GM23248 (cell line): Measurements from ENCODE around the gene DUSP9. TPM values are rescaled to one million over a fixed set of nuclear protein-coding genes. Genes with fewer than 3 reads are reported as not detected.
A peak's percentile ranks its signal among the peaks of the same experiment; 100 is the strongest.

Experiments used
- DNase-seq: peaks from one replicate; pipeline ENCODE4 v3.0.0-alpha.2; 2015
- H2AFZ ChIP-seq: fragments of 200-600 bp; sonication (generic); 2 replicates; pipeline ENCODE4 v1.6.1; 2016; ENCODE audit warnings: antibody characterized with exemption
- H3F3A ChIP-seq: fragments of 200-600 bp; sonication (generic); 2 replicates; pipeline ENCODE4 v1.6.1; 2016; ENCODE audit warnings: mild to moderate bottlenecking, antibody characterized with exemption, mixed run types; ENCODE audit not compliant: insufficient read depth
- H3K27ac ChIP-seq: fragments of 200-600 bp; sonication (generic); 2 replicates; pipeline ENCODE4 v1.5.1; 2016; ENCODE audit warnings: mild to moderate bottlenecking
- H3K27me3 ChIP-seq: fragments of 200-600 bp; sonication (generic); replicated peaks from 2 replicates; pipeline ENCODE4 v1.6.1; 2016; ENCODE audit warnings: mild to moderate bottlenecking; ENCODE audit not compliant: insufficient read depth
- H3K36me3 ChIP-seq: fragments of 200-600 bp; sonication (generic); 2 replicates; pipeline ENCODE4 v1.6.1; 2016; ENCODE audit warnings: low read depth, mild to moderate bottlenecking
- H3K4me1 ChIP-seq: fragments of 200-600 bp; sonication (generic); 2 replicates; pipeline ENCODE4 v1.6.1; 2016; ENCODE audit warnings: mild to moderate bottlenecking; ENCODE audit not compliant: insufficient read depth
- H3K4me2 ChIP-seq: fragments of 200-600 bp; sonication (generic); one replicate; pipeline ENCODE4 v1.6.1; 2016; ENCODE audit warnings: mild to moderate bottlenecking; ENCODE audit not compliant: unreplicated experiment
- H3K4me3 ChIP-seq: fragments of 200-600 bp; sonication (generic); 2 replicates; pipeline ENCODE4 v1.5.1; 2016; ENCODE audit warnings: mild to moderate bottlenecking
- H3K79me2 ChIP-seq: fragments of 200-600 bp; sonication (generic); 2 replicates; pipeline ENCODE4 v1.6.1; 2016; ENCODE audit warnings: mild to moderate bottlenecking; ENCODE audit not compliant: insufficient read depth
- H3K9ac ChIP-seq: fragments of 200-600 bp; sonication (generic); 2 replicates; pipeline ENCODE4 v1.6.1; 2016; ENCODE audit warnings: mild to moderate bottlenecking
- H3K9me2 ChIP-seq: fragments of 200-600 bp; sonication (generic); 2 replicates; pipeline ENCODE4 v1.6.1; 2016; ENCODE audit warnings: mixed run types, mild to moderate bottlenecking, moderate library complexity; ENCODE audit not compliant: insufficient read depth
- H3K9me3 ChIP-seq: fragments of 200-600 bp; sonication (generic); one replicate; pipeline ENCODE4 v1.6.1; 2017; ENCODE audit warnings: low read depth
- H4K20me1 ChIP-seq: fragments of 200-600 bp; sonication (generic); 2 replicates; pipeline ENCODE4 v1.6.0; 2016; ENCODE audit not compliant: insufficient read depth
- EZH2 ChIP-seq: fragments of 200-600 bp; sonication (generic); IDR thresholded peaks from 2 replicates; pipeline ENCODE4 v1.6.1; 2018; ENCODE audit warnings: antibody characterized with exemption, mild to moderate bottlenecking; ENCODE audit not compliant: insufficient read depth, poor library complexity, severe bottlenecking
- EZH2phosphoT487 ChIP-seq: fragments of 200-600 bp; sonication (generic); IDR thresholded peaks from 2 replicates; pipeline ENCODE4 v1.6.1; 2018; ENCODE audit warnings: antibody characterized with exemption, moderate library complexity, mild to moderate bottlenecking, low read depth; ENCODE audit not compliant: insufficient read depth
- WGBS, 2 experiments: methylation state at CpG; one replicate each; pipeline ENCODE4 v1.1.6; 2015 to 2017; ENCODE audit warnings: low lambda C conversion rate in 2 of 2, low coverage in 1 of 2; ENCODE audit errors: missing lambda C conversion rate in 2 of 2; 5-methylcytosine and 5-hydroxymethylcytosine counted together
- in situ Hi-C: fragments of 300-500 bp; cut with MboI; formaldehyde crosslinking; loops from 2 replicates; pipeline ENCODE4 v1.15.0; 2020
- polyA plus RNA-seq: library from polyadenylated mRNA; unstranded; fragments of >200 nt; fragmentation: Nextera tagmentation; extraction: Ambion mirVana; gene quantifications from 2 replicates; pipeline ENCODE4 v1.2.1, GENCODE V29; 2016
- total RNA-seq: library from RNA; depleted of rRNA; stranded (reverse); fragments of >200 nt; shearing (Covaris generic); gene quantifications from 2 replicates; pipeline ENCODE4 v1.2.3, GENCODE V29; 2014

DUSP9 gene
- total and polyA plus RNA-seq, 2 experiments from 2014 or later = not detected

DNA sequence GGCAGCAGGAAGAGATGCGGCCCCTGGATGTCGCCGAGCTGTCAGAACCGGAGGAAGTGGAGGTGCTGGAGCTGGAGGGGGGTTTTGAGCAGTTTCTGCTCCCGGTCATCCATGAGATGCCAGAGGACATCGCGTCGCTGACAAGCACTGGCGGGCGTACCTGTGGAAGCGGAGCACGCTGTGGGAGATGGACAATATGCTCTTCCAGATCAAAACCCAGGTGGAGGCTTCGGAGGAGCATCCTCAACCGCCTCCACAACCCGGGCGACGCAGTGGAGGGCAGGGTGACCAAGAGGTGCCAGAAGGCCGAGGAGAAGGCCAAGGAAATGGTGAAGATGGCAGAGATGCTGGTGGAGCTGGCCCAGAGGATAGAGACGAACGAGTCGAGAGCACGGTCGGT, 40.5 kb upstream of the DUSP9 start:
- Histone ChIP-seq H4K20me1 (no peaks in the 10 kb centered on the region), H3K27ac (no peak overlapping the region), H2AFZ (no peak overlapping the region)

GRCh38 chrX:153608376-153608775, 38.6 kb upstream of the DUSP9 start:
- in situ Hi-C loops = no loop called here

More for the DNA sequence above, 40.5 kb upstream of the DUSP9 start:
- no peak for DNase-seq
- Histone ChIP-seq H3K9ac (no peak overlapping the region), H3F3A (no peaks in the 10 kb centered on the region), H3K4me3 (no peak overlapping the region), H3K9me2 (no peaks in the 10 kb centered on the region), H3K27me3 (no peaks in the 10 kb centered on the region), H3K9me3 (no peaks in the 10 kb centered on the region), H3K4me1 (no peaks in the 10 kb centered on the region), H3K36me3 (no peaks in the 10 kb centered on the region), H3K79me2 (no peaks in the 10 kb centered on the region), H3K4me2 (no peak overlapping the region)
- WGBS, 2 experiments = 81 to 83% methylated on average over 18 to 19 of the region's 23 CpGs
- TF ChIP-seq EZH2phosphoT487 (no peak), EZH2 (no peak)
- in situ Hi-C loops = no loop called here

GRCh38 chrX:153608806-153609205, 38.2 kb upstream of the DUSP9 start:
- H3K4me1 ChIP-seq = no peaks in the 10 kb centered on the region
- H2AFZ ChIP-seq = no peak overlapping the region
- H3K27me3 ChIP-seq = no peaks in the 10 kb centered on the region
- H3K4me2 ChIP-seq = peak overlapping the region; percentile 42
- peak; percentile 44 for DNase-seq
- TF ChIP-seq EZH2 (no peak), EZH2phosphoT487 (no peak)
- no peaks in the 10 kb centered on the region for H3K9me3 ChIP-seq
- 27 to 31% methylated on average over 4 of the region's 4 CpGs for WGBS, 2 experiments
- H3F3A ChIP-seq = no peaks in the 10 kb centered on the region
- no peak overlapping the region for H3K4me3 ChIP-seq
- no peaks in the 10 kb centered on the region for H3K79me2 ChIP-seq
- no peak overlapping the region for H3K9ac ChIP-seq
- H3K36me3 ChIP-seq = no peaks in the 10 kb centered on the region
- H3K27ac ChIP-seq = no peak overlapping the region
- in situ Hi-C loops = no loop called here
- H3K9me2 ChIP-seq = no peaks in the 10 kb centered on the region
- H4K20me1 ChIP-seq = no peaks in the 10 kb centered on the region

More at GRCh38 chrX:153608376-153608775, 38.6 kb upstream of the DUSP9 start:
- Histone ChIP-seq H3K79me2 (no peaks in the 10 kb centered on the region), H3K4me3 (no peak overlapping the region), H3F3A (no peaks in the 10 kb centered on the region), H4K20me1 (no peaks in the 10 kb centered on the region), H3K27ac (no peak overlapping the region), H3K9me2 (no peaks in the 10 kb centered on the region), H3K27me3 (no peaks in the 10 kb centered on the region), H3K4me1 (no peaks in the 10 kb centered on the region), H3K36me3 (no peaks in the 10 kb centered on the region), H3K9ac (no peak overlapping the region), H3K4me2 (peak overlapping the region; percentile 42), H2AFZ (no peak overlapping the region), H3K9me3 (no peaks in the 10 kb centered on the region)
- 45 to 50% methylated on average over 2 of the region's 2 CpGs for WGBS, 2 experiments
- TF ChIP-seq EZH2phosphoT487 = no peak
- no peak for TF ChIP-seq EZH2
- DNase-seq = no peak

- WGBS, 2 experiments = 5 to 8% methylated on average over 21 to 28 of the region's 63 CpGs
- no peaks in the 10 kb centered on the region for H4K20me1 ChIP-seq
- TF ChIP-seq EZH2 (no peak), EZH2phosphoT487 (no peak)
- H3F3A ChIP-seq = no peaks in the 10 kb centered on the region
- no peak overlapping the region for H3K27ac ChIP-seq
- no peaks in the 10 kb centered on the region for H3K9me2 ChIP-seq
- no peaks in the 10 kb centered on the region for H3K9me3 ChIP-seq
- H3K4me3 ChIP-seq = peak overlapping the region; percentile 62
- peak overlapping the region; percentile 83 for H2AFZ ChIP-seq
- 0 out of 2 replicates have a peak, but pooled peaks cover 4% of the 10 kb centered on the region for H3K27me3 ChIP-seq
- H3K79me2 ChIP-seq = no peaks in the 10 kb centered on the region
- in situ Hi-C loops = no loop called here
- peak; percentile 80 for DNase-seq
- H3K4me2 ChIP-seq = peak overlapping the region; percentile 73
- peak overlapping the region; percentile 50; the same call in 1 of the 2 replicates for H3K9ac ChIP-seq
- H3K4me1 ChIP-seq = no peaks in the 10 kb centered on the region
- no peaks in the 10 kb centered on the region for H3K36me3 ChIP-seq
Measured at GRCh38 chrX:153609917-153610835, 36.8 kb upstream of the DUSP9 start.
